ENCODE data around the gene KLHL6.

- no peak for TF ChIP-seq CTCF (IDR thresholded peaks at IDR 0.05)
- no peak for TF ChIP-seq EP300 (IDR thresholded peaks at IDR 0.05)
- TF ChIP-seq POLR2A (IDR thresholded peaks at IDR 0.05): no peak
- TF ChIP-seq POLR2AphosphoS5 (IDR thresholded peaks at IDR 0.05): no peak
These were observed 13.2 kb downstream of the KLHL6 start for GRCh38 chr3:183542355-183542754.

Measured in suprapubic skin (tissue), 4 donors.